K562 (cell line): ENCODE results near the gene DCUN1D4. TPM values are rescaled to one million over a fixed set of nuclear protein-coding genes. Genes with fewer than 3 reads are reported as not detected.
A peak's percentile ranks its signal among the peaks of the same experiment; 100 is the strongest.

Experiments
- ARNT ChIP-seq, 2 experiments: fragments of 450-650 bp; IDR thresholded peaks; 2 replicates each; pipeline ENCODE4 v1.6.1; 2016; ENCODE audit warnings: mild to moderate bottlenecking in 1 of 2
- BCLAF1 ChIP-seq, 2 experiments: fragments of 450-650 bp in 1 of 2; IDR thresholded peaks; 2 replicates each; pipeline ENCODE4 v1.6.1; 2011 to 2017; ENCODE audit warnings: low read depth in 2 of 2, antibody characterized with exemption in 1 of 2, borderline replicate concordance in 1 of 2, low read length in 1 of 2, mild to moderate bottlenecking in 1 of 2, mixed read lengths in 1 of 2; ENCODE audit not compliant: control insufficient read depth in 1 of 2
- CC2D1A ChIP-seq: fragments of 450-650 bp; IDR thresholded peaks from 2 replicates; pipeline ENCODE4 v1.6.1; 2017; ENCODE audit warnings: mild to moderate bottlenecking
- DEAF1 ChIP-seq: fragments of 450-650 bp; formaldehyde crosslinking; IDR thresholded peaks from 2 replicates; pipeline ENCODE4 v1.4.0; 2020; ENCODE audit warnings: mild to moderate bottlenecking, moderate library complexity
- HMG20B ChIP-seq: fragments of 250-450 bp; sonication (Bioruptor Pico); IDR thresholded peaks from 2 replicates; pipeline ENCODE4 v1.5.0; 2021; ENCODE audit warnings: mild to moderate bottlenecking
- LCOR ChIP-seq: sonication (generic); formaldehyde crosslinking; IDR thresholded peaks from 2 replicates; pipeline ENCODE4 v1.8.0; 2022; ENCODE audit warnings: mild to moderate bottlenecking, missing genetic modification reagents
- MAX ChIP-seq: sonication (generic); formaldehyde crosslinking; IDR thresholded peaks from 2 replicates; pipeline ENCODE4 v1.9.0; 2022; ENCODE audit warnings: mild to moderate bottlenecking, missing genetic modification reagents
- NCOA4 ChIP-seq: fragments of 450-650 bp; IDR thresholded peaks from 2 replicates; pipeline ENCODE4 v1.6.1; 2018; ENCODE audit warnings: mild to moderate bottlenecking; ENCODE audit not compliant: partially characterized antibody
- POLR2AphosphoS5 ChIP-seq: IDR thresholded peaks from 2 replicates; pipeline ENCODE4 v1.6.1; 2011; ENCODE audit warnings: mild to moderate bottlenecking, low read depth, low read length, moderate library complexity; ENCODE audit not compliant: control insufficient read depth, insufficient read depth
- SP2 ChIP-seq: IDR thresholded peaks from 2 replicates; pipeline ENCODE4 v1.6.1; 2011; ENCODE audit warnings: mild to moderate bottlenecking, low read depth, low read length, moderate library complexity; ENCODE audit not compliant: poor library complexity, severe bottlenecking; ENCODE audit errors: extremely low read depth
- ZBTB43 ChIP-seq: sonication (generic); formaldehyde crosslinking; IDR thresholded peaks from 2 replicates; pipeline ENCODE4 v1.8.0; 2023; ENCODE audit warnings: mild to moderate bottlenecking, missing genetic modification reagents
- ZNF134 ChIP-seq: fragments of 250-450 bp; sonication (Bioruptor Pico); conservative IDR thresholded peaks from 2 replicates; pipeline ENCODE4 v1.4.0; 2020
- ZNF609 ChIP-seq: sonication (generic); formaldehyde crosslinking; IDR thresholded peaks from 2 replicates; pipeline ENCODE4 v1.8.1; 2023; ENCODE audit warnings: missing genetic modification reagents, mild to moderate bottlenecking, borderline replicate concordance
- polyA plus RNA-seq, 8 experiments: library from polyadenylated mRNA; depleted of rRNA in 4 of 8; stranded (reverse) in 5 of 8; unstranded in 3 of 8; fragments of >200 nt; fragmentation: Nextera tagmentation in 2 of 8; fragmentation: Illumina TruSeq in 1 of 8; extraction: Ambion mirVana in 2 of 8; extraction: Trizol in 1 of 8; gene quantifications; 2 replicates each; pipeline versions ENCODE4 v1.2.1 to v1.2.3, GENCODE V29; 2011 to 2014; ENCODE audit warnings: inconsistent platforms in 1 of 8, missing spikeins in 1 of 8
- total RNA-seq, 7 experiments: library from RNA; depleted of rRNA in 6 of 7; stranded (reverse); fragments of >200 nt in 6 of 7; fragmentation: Illumina TruSeq in 2 of 7; extraction: Trizol in 2 of 7; gene quantifications; 2 replicates each; pipeline versions ENCODE4 v1.2.1 to v1.2.3, GENCODE V29; 2011 to 2021; ENCODE audit warnings: low replicate concordance in 1 of 7

The DCUN1D4 gene
- total and polyA plus RNA-seq, 9 of the 15 experiments (the other 6 are each of a cell fraction or from before 2014, with no cell fraction given), result 15.1 to 73.5 (median 23.0) TPM

GRCh38 chr4:51842554-51843308, at the start of gene DCUN1D4 (continued):
- TF ChIP-seq DEAF1 (CRISPR knock-in tag) (no peak), ZBTB43 (no peak), ZNF609 (CRISPR knock-in tag) (no peak), LCOR (CRISPR knock-in tag) (0 out of 2 replicates have a peak, but pooled peaks have one; percentile 26), CC2D1A (no peak), POLR2AphosphoS5 (no peak), MAX (CRISPR knock-in tag) (peak; percentile 70; the same call in 1 of the 2 replicates), ARNT (IDR thresholded peaks at IDR 0.05) (no peak), BCLAF1 (IDR thresholded peaks at IDR 0.05; ENCODE audit: borderline replicate concordance in 1 of 2, control insufficient read depth in 1 of 2, low read depth in 2 of 2, low read length in 1 of 2) (no peak), ZNF134 (CRISPR knock-in tag) (no peak), HMG20B (CRISPR knock-in tag) (no peak), NCOA4 (no peak), SP2 (peak; percentile 92)
